Osteoblast (primary cell): Measurements from ENCODE around the gene ICA1L. TPM values are rescaled to one million over a fixed set of nuclear protein-coding genes. Genes with fewer than 3 reads are reported as not detected.

Experiments used
- DNase-seq: peaks from one replicate; pipeline ENCODE4 v3.0.0; 2011; ENCODE audit warnings: low spot score, mixed read lengths; ENCODE audit not compliant: insufficient read length; ENCODE audit errors: missing footprints
- H2AFZ ChIP-seq: 2 replicates; pipeline ENCODE4 v1.6.0; 2011; ENCODE audit warnings: mild to moderate bottlenecking, low read length
- H3K27ac ChIP-seq: 2 replicates; pipeline ENCODE4 v1.5.1; 2011; ENCODE audit warnings: mild to moderate bottlenecking, low read depth, low read length, moderate library complexity
- H3K27me3 ChIP-seq: 2 replicates; pipeline ENCODE4 v1.6.0; 2012; ENCODE audit warnings: mild to moderate bottlenecking, control low read depth, inconsistent platforms, low read length, moderate library complexity; ENCODE audit not compliant: insufficient read depth
- H3K36me3 ChIP-seq: 2 replicates; pipeline ENCODE4 v1.5.1; 2011; ENCODE audit warnings: mild to moderate bottlenecking, low read length, control low read depth, moderate library complexity; ENCODE audit not compliant: insufficient read depth
- H3K4me1 ChIP-seq: 2 replicates; pipeline ENCODE4 v1.5.1; 2011; ENCODE audit warnings: mild to moderate bottlenecking, low read length, control low read depth, moderate library complexity; ENCODE audit not compliant: insufficient read depth
- H3K4me2 ChIP-seq: 2 replicates; pipeline ENCODE4 v1.6.0; 2011; ENCODE audit warnings: mild to moderate bottlenecking, low read length; ENCODE audit not compliant: insufficient read depth
- H3K4me3 ChIP-seq: fragments of 200-600 bp; sonication (generic); 3 replicates; pipeline ENCODE4 v1.5.1; 2012; ENCODE audit warnings: mild to moderate bottlenecking, low read length, inconsistent platforms; ENCODE audit not compliant: insufficient read depth
- H3K79me2 ChIP-seq: 2 replicates; pipeline ENCODE4 v1.6.0; 2012; ENCODE audit warnings: mild to moderate bottlenecking, low read length, control low read depth, inconsistent platforms; ENCODE audit not compliant: insufficient read depth
- H3K9me3 ChIP-seq: 2 replicates; pipeline ENCODE4 v1.5.1; 2011; ENCODE audit warnings: low read depth, low read length, control low read depth
- H4K20me1 ChIP-seq: 2 replicates; pipeline ENCODE4 v1.6.0; 2012; ENCODE audit warnings: mild to moderate bottlenecking, low read length, control low read depth; ENCODE audit not compliant: insufficient read depth
- CTCF ChIP-seq: IDR thresholded peaks from 2 replicates; pipeline ENCODE4 v1.5.1; 2011; ENCODE audit warnings: mild to moderate bottlenecking, low read depth, low read length, moderate library complexity; ENCODE audit errors: extremely low read depth
- total RNA-seq: library from RNA; depleted of rRNA; stranded (reverse); fragments of >200 nt; gene quantifications from 2 replicates; pipeline ENCODE4 v1.2.3, GENCODE V29; 2012

Gene ICA1L
- total RNA-seq, 1 donor = 8.7 TPM

DNA sequence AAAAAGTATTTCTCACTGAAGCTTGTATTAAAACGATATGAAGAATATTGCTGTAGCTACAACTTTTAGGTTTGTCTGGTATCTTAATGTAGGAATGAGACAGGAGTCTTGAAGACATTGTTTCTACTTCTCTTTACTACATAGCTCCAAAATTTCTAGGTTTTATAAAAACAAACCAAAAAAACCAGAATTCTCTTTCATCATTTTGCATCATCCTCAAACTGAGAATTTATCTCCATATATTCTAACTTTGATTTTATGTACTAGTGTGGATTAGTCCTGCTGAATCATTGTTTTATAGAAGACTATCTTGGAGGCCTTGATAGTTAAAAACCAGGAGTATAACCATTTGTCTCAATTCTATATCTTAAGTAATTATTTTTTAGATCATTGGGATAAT, 100.2 kb downstream of the ICA1L start:
- no peaks in the 10 kb centered on the region for H3K9me3 ChIP-seq
- H3K36me3 ChIP-seq = no peaks in the 10 kb centered on the region
- no peaks in the 10 kb centered on the region for H4K20me1 ChIP-seq
- no peaks in the 10 kb centered on the region for H3K4me1 ChIP-seq
- no peak overlapping the region for H2AFZ ChIP-seq
- H3K27me3 ChIP-seq = no peaks in the 10 kb centered on the region
- H3K4me2 ChIP-seq = no peak overlapping the region
- H3K79me2 ChIP-seq = no peaks in the 10 kb centered on the region
- no peak overlapping the region for H3K27ac ChIP-seq
- DNase-seq = peak; percentile 22
- no peak overlapping the region for H3K4me3 ChIP-seq
- no peak for TF ChIP-seq CTCF

DNA sequence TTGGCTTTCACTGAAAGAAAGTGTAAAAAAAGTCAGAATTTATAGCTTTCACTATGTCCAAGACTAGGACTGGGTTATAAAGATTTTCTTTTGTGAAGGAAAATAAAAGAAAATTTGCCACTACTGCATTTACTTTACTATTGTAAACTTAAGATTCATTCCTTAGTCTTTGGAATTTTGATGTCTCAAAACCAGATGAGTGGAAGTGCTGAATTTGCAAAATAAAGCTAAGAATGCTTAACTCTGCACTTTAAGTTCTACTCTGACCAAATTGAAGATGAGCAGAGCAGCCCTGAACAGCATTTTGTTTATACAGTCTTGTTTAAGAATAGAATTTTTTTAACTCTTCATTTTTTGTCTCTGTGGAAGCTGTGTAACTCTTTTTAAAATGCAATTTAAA, 102.4 kb downstream of the ICA1L start:
- no peak overlapping the region for H2AFZ ChIP-seq
- no peaks in the 10 kb centered on the region for H3K79me2 ChIP-seq
- no peaks in the 10 kb centered on the region for H3K4me1 ChIP-seq
- no peak for DNase-seq
- no peak overlapping the region for H3K27ac ChIP-seq
- H3K4me3 ChIP-seq = no peak overlapping the region
- no peaks in the 10 kb centered on the region for H3K9me3 ChIP-seq
- H3K4me2 ChIP-seq = no peak overlapping the region
- no peak for TF ChIP-seq CTCF
- no peaks in the 10 kb centered on the region for H3K27me3 ChIP-seq
- H4K20me1 ChIP-seq = no peaks in the 10 kb centered on the region
- H3K36me3 ChIP-seq = no peaks in the 10 kb centered on the region

- H3K36me3 ChIP-seq = no peaks in the 10 kb centered on the region
- H3K4me3 ChIP-seq = no peak overlapping the region
- DNase-seq = no peak
- H3K27me3 ChIP-seq = no peaks in the 10 kb centered on the region
- no peak overlapping the region for H2AFZ ChIP-seq
- no peaks in the 10 kb centered on the region for H3K79me2 ChIP-seq
- no peak overlapping the region for H3K4me2 ChIP-seq
- no peaks in the 10 kb centered on the region for H4K20me1 ChIP-seq
- no peaks in the 10 kb centered on the region for H3K4me1 ChIP-seq
- H3K27ac ChIP-seq = no peak overlapping the region
- no peaks in the 10 kb centered on the region for H3K9me3 ChIP-seq
- TF ChIP-seq CTCF = no peak
Observed at GRCh38 chr2:202768273-202768672, 103.3 kb downstream of the ICA1L start.

GRCh38 chr2:202765436-202765835, 106.1 kb downstream of the ICA1L start:
- H3K4me3 ChIP-seq = no peak overlapping the region
- H3K79me2 ChIP-seq = no peaks in the 10 kb centered on the region
- H3K9me3 ChIP-seq = no peaks in the 10 kb centered on the region
- H3K27me3 ChIP-seq = no peaks in the 10 kb centered on the region
- peak overlapping the region; percentile 4 for H2AFZ ChIP-seq
- H3K36me3 ChIP-seq = no peaks in the 10 kb centered on the region
- no peaks in the 10 kb centered on the region for H3K4me1 ChIP-seq
- no peak for DNase-seq
- H3K4me2 ChIP-seq = no peak overlapping the region
- no peak overlapping the region for H3K27ac ChIP-seq
- H4K20me1 ChIP-seq = no peaks in the 10 kb centered on the region
- no peak for TF ChIP-seq CTCF
